CD4-positive, CD25-positive, alpha-beta regulatory T cell (primary cell): ENCODE results near the gene BEND3. TPM values are rescaled to one million over a fixed set of nuclear protein-coding genes. Genes with fewer than 3 reads are reported as not detected.
"Not testable (repeated sequence)": the region's sequence is repeated elsewhere in the genome, so short reads cannot be mapped to it uniquely, and the experiment has no call there.

Source experiments
- ATAC-seq, 2 donors: fragments of 150-1000 bp; cut with Tn5 transposase; one replicate each; pipeline ENCODE4 v1.10.0; 2021; ENCODE audit warnings: low read depth in 2 of 2, moderate number of reproducible peaks in 2 of 2, moderate library complexity in 1 of 2
- DNase-seq, 3 donors: peaks; one replicate each; pipeline versions ENCODE4 v3.0.0 to v3.0.0-alpha.2; 2012 to 2022; ENCODE audit warnings: mixed read lengths in 1 of 3
- H3K27ac ChIP-seq: one replicate; pipeline ENCODE4 v1.7.0; 2013; ENCODE audit warnings: mild to moderate bottlenecking, low read length; ENCODE audit not compliant: insufficient read depth, poor library complexity, severe bottlenecking
- H3K27me3 ChIP-seq: one replicate; pipeline ENCODE4 v1.7.0; 2013; ENCODE audit warnings: low read length; ENCODE audit not compliant: control insufficient read depth, insufficient read depth
- H3K36me3 ChIP-seq: one replicate; pipeline ENCODE4 v1.7.0; 2013; ENCODE audit warnings: mild to moderate bottlenecking, low read length, moderate library complexity; ENCODE audit not compliant: control insufficient read depth, insufficient read depth
- H3K4me1 ChIP-seq: 2 replicates; pipeline ENCODE4 v1.7.0; 2013; ENCODE audit warnings: mild to moderate bottlenecking, low read length; ENCODE audit not compliant: insufficient read depth, control insufficient read depth, poor library complexity, severe bottlenecking
- H3K4me3 ChIP-seq: one replicate; pipeline ENCODE4 v1.7.0; 2013; ENCODE audit warnings: low read depth, mild to moderate bottlenecking, low read length, moderate library complexity
- H3K9me3 ChIP-seq, 2 experiments: 1 replicate in 1 of 2; 2 replicates in 1 of 2; pipeline ENCODE4 v1.7.0; 2013; ENCODE audit warnings: low read length in 2 of 2, mild to moderate bottlenecking in 1 of 2, moderate library complexity in 1 of 2; ENCODE audit not compliant: control insufficient read depth in 2 of 2
- H3K27ac Mint-ChIP-seq, 3 donors: one replicate each; pipeline ENCODE4 v1.8.0; 2020 to 2022; ENCODE audit warnings: mild to moderate bottlenecking in 3 of 3, mixed read lengths in 3 of 3, moderate library complexity in 2 of 3
- H3K27me3 Mint-ChIP-seq: one replicate; pipeline ENCODE4 v1.8.0; 2022; ENCODE audit warnings: mild to moderate bottlenecking, mixed read lengths
- H3K36me3 Mint-ChIP-seq: one replicate; pipeline ENCODE4 v1.8.0; 2020; ENCODE audit warnings: mixed read lengths
- H3K4me1 Mint-ChIP-seq, 4 donors: one replicate each; pipeline ENCODE4 v1.8.0; 2020 to 2022; ENCODE audit warnings: mixed read lengths in 4 of 4, mild to moderate bottlenecking in 1 of 4
- H3K4me3 Mint-ChIP-seq, 4 donors: one replicate each; pipeline ENCODE4 v1.8.0; 2020 to 2022; ENCODE audit warnings: mild to moderate bottlenecking in 4 of 4, mixed read lengths in 4 of 4, moderate library complexity in 3 of 4
- H3K9me3 Mint-ChIP-seq, 7 donors: one replicate each; pipeline ENCODE4 v1.8.0; 2020 to 2022; ENCODE audit warnings: mixed read lengths in 7 of 7, mild to moderate bottlenecking in 3 of 7, moderate library complexity in 2 of 7
- polyA plus RNA-seq, 4 donors: library from polyadenylated mRNA; unstranded; fragments of 300-500 nt; fragmentation: Illumina TruSeq; gene quantifications; one replicate each; pipeline ENCODE4 v1.2.3, GENCODE V29; 2021
- total RNA-seq: library from RNA; stranded (reverse); gene quantifications from one replicate; pipeline ENCODE4 v1.2.3, GENCODE V29; 2022

Gene BEND3
- total and polyA plus RNA-seq, 5 donors from 2014 or later = 0.05 to 0.89 (median 0.26) TPM

- Histone ChIP-seq H3K9me3 (no peaks in the 10 kb centered on the region), H3K27me3 (no peaks in the 10 kb centered on the region), H3K36me3 (no peaks in the 10 kb centered on the region), H3K4me3 (no peak overlapping the region), H3K4me1 (no peaks in the 10 kb centered on the region), H3K27ac (no peak overlapping the region)
- H3K27me3 Mint-ChIP-seq = no peaks in the 10 kb centered on the region
- H3K4me3 Mint-ChIP-seq = no peak overlapping the region
- ATAC-seq (no peak), DNase-seq (no peak)
- H3K27ac Mint-ChIP-seq = no peak overlapping the region
- no peaks in the 10 kb centered on the region for H3K36me3 Mint-ChIP-seq
- H3K4me1 Mint-ChIP-seq = no peaks in the 10 kb centered on the region
- H3K9me3 Mint-ChIP-seq = no peaks in the 10 kb centered on the region
These were observed 29.4 kb upstream of the BEND3 start for GRCh38 chr6:107144666-107145065.

- no peak for DNase-seq
- Mint-ChIP-seq H3K27me3 (no peaks in the 10 kb centered on the region), H3K36me3 (no peaks in the 10 kb centered on the region)
These were observed 28.7 kb upstream of the BEND3 start for GRCh38 chr6:107144014-107144413.

GRCh38 chr6:107140581-107140980 is 25.3 kb upstream of the BEND3 start:
- Histone ChIP-seq H3K4me3 (no peak overlapping the region), H3K9me3 (no peaks in the 10 kb centered on the region), H3K27ac (no peak overlapping the region), H3K36me3 (no peaks in the 10 kb centered on the region), H3K27me3 (no peaks in the 10 kb centered on the region), H3K4me1 (no peaks in the 10 kb centered on the region)
- DNase-seq (no peak), ATAC-seq (no peak)
- no peaks in the 10 kb centered on the region for H3K36me3 Mint-ChIP-seq
- H3K9me3 Mint-ChIP-seq = no peaks in the 10 kb centered on the region
- H3K4me3 Mint-ChIP-seq = no peak overlapping the region
- H3K4me1 Mint-ChIP-seq = no peaks in the 10 kb centered on the region
- H3K27ac Mint-ChIP-seq = no peak overlapping the region
- no peaks in the 10 kb centered on the region for H3K27me3 Mint-ChIP-seq

More at GRCh38 chr6:107144014-107144413, 28.7 kb upstream of the BEND3 start:
- Histone ChIP-seq H3K9me3 (no peaks in the 10 kb centered on the region), H3K4me1 (no peaks in the 10 kb centered on the region), H3K27me3 (no peaks in the 10 kb centered on the region), H3K27ac (no peak overlapping the region), H3K4me3 (no peak overlapping the region), H3K36me3 (no peaks in the 10 kb centered on the region)
- Mint-ChIP-seq H3K9me3 (no peaks in the 10 kb centered on the region), H3K27ac (no peak overlapping the region), H3K4me3 (no peak overlapping the region), H3K4me1 (no peaks in the 10 kb centered on the region)
- no peak for ATAC-seq

DNA sequence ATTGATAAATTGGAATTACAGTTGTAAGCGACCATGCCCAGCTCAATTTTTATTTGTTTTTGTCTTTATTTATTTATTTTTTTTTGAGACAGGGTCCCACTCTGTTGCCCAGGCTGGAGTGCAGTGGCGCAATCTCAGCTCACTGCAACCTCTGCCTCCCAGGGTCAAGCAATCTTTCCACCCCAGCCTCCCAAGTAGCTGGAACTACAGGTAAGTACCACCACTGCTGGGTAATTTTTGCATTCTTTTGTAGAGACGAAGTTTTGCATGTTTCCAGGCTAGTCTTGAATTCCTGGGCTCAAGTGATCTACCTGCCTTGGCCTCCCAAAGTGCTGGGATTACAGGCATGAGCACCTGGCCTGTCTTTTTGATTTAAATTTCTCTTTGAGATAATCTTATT is 21.0 kb upstream of the BEND3 start:
- H3K36me3 ChIP-seq, H3K4me3 Mint-ChIP-seq, H3K9me3 Mint-ChIP-seq, ATAC-seq, H3K4me1 ChIP-seq, H3K9me3 ChIP-seq, H3K36me3 Mint-ChIP-seq, H3K4me3 ChIP-seq, H3K27me3 ChIP-seq, DNase-seq, H3K27me3 Mint-ChIP-seq, H3K27ac Mint-ChIP-seq, H3K27ac ChIP-seq, H3K4me1 Mint-ChIP-seq: not testable (repeated sequence)

DNA sequence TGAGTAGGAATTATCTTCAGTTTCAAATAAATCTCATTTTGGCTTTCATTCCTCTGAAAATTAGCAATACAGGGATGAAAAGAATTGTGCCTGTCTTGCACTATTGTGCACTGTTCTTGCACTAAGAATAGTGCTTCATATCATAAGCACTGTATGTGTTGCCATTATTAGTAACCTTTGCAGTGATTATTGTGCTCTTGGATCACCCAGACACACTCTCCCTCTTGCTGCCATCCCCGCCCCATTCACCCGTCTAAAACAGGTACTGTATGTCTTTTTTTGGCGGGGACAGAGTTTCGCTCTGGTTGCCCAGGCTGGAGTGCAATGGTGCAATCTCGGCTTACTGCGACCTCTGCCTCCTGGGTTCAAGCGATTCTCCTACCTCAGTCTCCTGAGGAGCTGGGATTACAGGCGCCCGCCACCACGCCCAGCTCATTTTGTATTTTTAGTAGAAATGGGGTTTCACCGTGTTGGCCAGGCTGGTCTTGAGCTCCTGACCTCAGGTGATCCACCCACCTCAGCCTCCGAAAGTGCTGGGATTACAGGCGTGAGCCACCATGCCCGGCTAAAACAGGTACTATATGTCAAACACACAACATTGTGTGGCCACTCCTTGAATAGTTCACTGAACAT is 19.8 kb upstream of the BEND3 start:
- not testable (repeated sequence) for H3K9me3 Mint-ChIP-seq, DNase-seq

GRCh38 chr6:107132330-107132954 is 17.1 kb upstream of the BEND3 start:
- H3K27ac ChIP-seq = no peak overlapping the region
- no peaks in the 10 kb centered on the region for H3K36me3 ChIP-seq
- Mint-ChIP-seq H3K27me3 (peaks cover 5% of the 10 kb centered on the region), H3K4me1 (no peaks in the 10 kb centered on the region), H3K9me3 (no peaks in the 10 kb centered on the region), H3K4me3 (no peak overlapping the region), H3K36me3 (no peaks in the 10 kb centered on the region), H3K27ac (no peak overlapping the region)
- DNase-seq (peak in 2 of 3 donors; percentile 17 to 19), ATAC-seq (no peak)
- no peaks in the 10 kb centered on the region for H3K4me1 ChIP-seq
- H3K9me3 ChIP-seq = no peaks in the 10 kb centered on the region
- H3K27me3 ChIP-seq = no peaks in the 10 kb centered on the region
- H3K4me3 ChIP-seq = no peak overlapping the region

More for the DNA sequence above, 19.8 kb upstream of the BEND3 start:
- not testable (repeated sequence) for H3K4me3 Mint-ChIP-seq, H3K4me1 ChIP-seq, H3K4me3 ChIP-seq, H3K4me1 Mint-ChIP-seq, H3K36me3 ChIP-seq, H3K27ac ChIP-seq, H3K27ac Mint-ChIP-seq, H3K36me3 Mint-ChIP-seq, H3K9me3 ChIP-seq, ATAC-seq, H3K27me3 Mint-ChIP-seq, H3K27me3 ChIP-seq

GRCh38 chr6:107129370-107129925 is 14.1 kb upstream of the BEND3 start:
- Histone ChIP-seq H3K36me3 (no peaks in the 10 kb centered on the region), H3K9me3 (no peaks in the 10 kb centered on the region), H3K4me3 (no peak overlapping the region), H3K4me1 (no peaks in the 10 kb centered on the region), H3K27ac (no peak overlapping the region), H3K27me3 (no peaks in the 10 kb centered on the region)
- Mint-ChIP-seq H3K36me3 (no peaks in the 10 kb centered on the region), H3K4me3 (no peak overlapping the region), H3K27ac (no peak overlapping the region), H3K27me3 (peaks cover 12% of the 10 kb centered on the region), H3K4me1 (no peaks in the 10 kb centered on the region), H3K9me3 (no peaks in the 10 kb centered on the region)
- no peak for ATAC-seq
- no peak for DNase-seq

DNA sequence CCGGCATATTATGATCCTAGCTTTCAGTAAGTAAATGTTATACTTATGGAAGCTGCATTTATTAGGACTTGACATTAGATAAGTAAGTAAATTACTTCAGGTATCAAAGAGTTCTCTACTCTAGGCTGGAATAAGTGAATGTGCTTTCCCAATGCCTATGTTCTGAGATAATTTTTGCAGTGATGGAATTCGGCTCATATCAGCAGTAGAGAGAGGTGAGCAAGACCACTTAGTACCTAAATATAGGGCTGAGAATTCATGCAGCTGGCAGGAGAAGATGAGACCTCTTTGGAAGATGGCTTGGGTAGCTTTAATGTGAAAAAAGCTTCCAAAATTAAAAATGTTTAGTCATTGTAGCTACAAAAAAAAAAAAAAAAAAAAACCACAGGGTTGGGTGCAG is 13.3 kb upstream of the BEND3 start:
- Histone ChIP-seq H3K4me1 (no peaks in the 10 kb centered on the region), H3K4me3 (no peak overlapping the region), H3K9me3 (no peaks in the 10 kb centered on the region), H3K27me3 (no peaks in the 10 kb centered on the region), H3K36me3 (no peaks in the 10 kb centered on the region), H3K27ac (no peak overlapping the region)
- Mint-ChIP-seq H3K4me1 (no peaks in the 10 kb centered on the region), H3K9me3 (no peaks in the 10 kb centered on the region), H3K36me3 (no peaks in the 10 kb centered on the region), H3K27ac (no peak overlapping the region), H3K4me3 (no peak overlapping the region), H3K27me3 (peaks cover 13% of the 10 kb centered on the region)
- ATAC-seq (no peak), DNase-seq (no peak)
